Skeletal muscle tissue (tissue), 4 donors: ENCODE data around the gene SETD1A. TPM values are rescaled to one million over a fixed set of nuclear protein-coding genes. Genes with fewer than 3 reads are reported as not detected.
A peak's percentile ranks its signal among the peaks of the same experiment; 100 is the strongest.

Experiments
- H3K27ac ChIP-seq: one replicate; pipeline ENCODE4 v1.7.0; 2013; ENCODE audit warnings: mild to moderate bottlenecking, low read depth, low read length, inconsistent platforms
- H3K27me3 ChIP-seq, 3 donors: one replicate each; pipeline ENCODE4 v1.7.0; 2013; ENCODE audit warnings: low read length in 3 of 3; ENCODE audit not compliant: control insufficient read depth in 3 of 3, insufficient read depth in 3 of 3
- H3K36me3 ChIP-seq, 3 donors: one replicate each; pipeline ENCODE4 v1.7.0; 2013; ENCODE audit warnings: low read length in 3 of 3; ENCODE audit not compliant: control insufficient read depth in 3 of 3, insufficient read depth in 3 of 3
- H3K4me1 ChIP-seq, 3 donors: one replicate each; pipeline ENCODE4 v1.7.0; 2013; ENCODE audit warnings: low read length in 3 of 3, mild to moderate bottlenecking in 3 of 3; ENCODE audit not compliant: control insufficient read depth in 3 of 3, insufficient read depth in 3 of 3
- H3K4me3 ChIP-seq, 3 donors: one replicate each; pipeline ENCODE4 v1.7.0; 2013; ENCODE audit warnings: low read length in 3 of 3
- H3K9ac ChIP-seq, 3 donors: one replicate each; pipeline ENCODE4 v1.7.0; 2013; ENCODE audit warnings: low read length in 3 of 3, mild to moderate bottlenecking in 3 of 3, moderate library complexity in 2 of 3, low read depth in 1 of 3
- H3K9me3 ChIP-seq, 3 donors: one replicate each; pipeline ENCODE4 v1.7.0; 2013; ENCODE audit warnings: low read length in 3 of 3; ENCODE audit not compliant: control insufficient read depth in 3 of 3
- total RNA-seq: library from RNA; depleted of rRNA; stranded (reverse); fragments of >200 nt; gene quantifications from one replicate; pipeline ENCODE4 v1.2.3, GENCODE V29; 2014
- donor health status: Osteomylitis.

Gene SETD1A
- total RNA-seq, 1 donor from 2014 or later = 3.7 TPM

DNA sequence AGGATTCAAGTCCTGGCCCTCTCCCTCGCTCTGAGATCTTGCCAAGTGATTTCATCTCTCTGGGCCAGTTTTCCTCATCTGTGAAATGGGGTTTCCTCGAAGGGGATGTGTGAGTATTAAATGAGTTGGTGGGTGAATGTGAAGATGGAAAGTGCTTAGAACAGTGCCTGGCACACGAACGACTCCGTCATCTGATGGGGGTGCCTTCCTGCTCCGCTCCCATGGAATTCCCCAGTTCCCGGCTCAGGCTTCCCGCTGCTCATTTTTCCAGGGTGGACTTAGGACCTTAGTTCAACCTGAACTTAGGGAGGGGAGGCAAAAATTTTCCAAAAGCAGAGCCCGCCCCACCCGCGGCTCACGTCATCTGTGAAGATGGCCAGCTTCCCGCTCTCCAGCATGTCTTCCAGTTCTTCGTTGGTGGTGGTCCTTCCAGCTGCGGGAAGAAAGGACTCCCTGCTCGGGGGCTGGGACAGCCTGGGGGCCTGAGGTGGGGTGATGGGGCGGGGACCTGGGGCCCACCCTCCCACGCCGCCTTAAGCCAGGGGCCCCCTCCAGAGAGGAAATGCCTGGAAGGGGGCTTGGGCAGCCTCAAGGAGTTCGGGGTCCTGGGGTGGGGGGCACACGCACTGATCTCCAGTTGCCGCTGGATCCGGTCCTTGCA, 38.9 kb downstream of the SETD1A start:
- Histone ChIP-seq H3K36me3 (no peaks in the 10 kb centered on the region), H3K4me1 (peaks cover 4 to 10% (median 7%) of the 10 kb centered on the region in 3 donors), H3K9ac (peak overlapping the region; percentile 43 to 76 (median 47)), H3K4me3 (peak overlapping the region; percentile 55 to 85 (median 77)), H3K9me3 (no peaks in the 10 kb centered on the region), H3K27me3 (peaks cover 0 to 2% (median 0%) of the 10 kb centered on the region in 3 donors), H3K27ac (peak overlapping the region; percentile 74)

DNA sequence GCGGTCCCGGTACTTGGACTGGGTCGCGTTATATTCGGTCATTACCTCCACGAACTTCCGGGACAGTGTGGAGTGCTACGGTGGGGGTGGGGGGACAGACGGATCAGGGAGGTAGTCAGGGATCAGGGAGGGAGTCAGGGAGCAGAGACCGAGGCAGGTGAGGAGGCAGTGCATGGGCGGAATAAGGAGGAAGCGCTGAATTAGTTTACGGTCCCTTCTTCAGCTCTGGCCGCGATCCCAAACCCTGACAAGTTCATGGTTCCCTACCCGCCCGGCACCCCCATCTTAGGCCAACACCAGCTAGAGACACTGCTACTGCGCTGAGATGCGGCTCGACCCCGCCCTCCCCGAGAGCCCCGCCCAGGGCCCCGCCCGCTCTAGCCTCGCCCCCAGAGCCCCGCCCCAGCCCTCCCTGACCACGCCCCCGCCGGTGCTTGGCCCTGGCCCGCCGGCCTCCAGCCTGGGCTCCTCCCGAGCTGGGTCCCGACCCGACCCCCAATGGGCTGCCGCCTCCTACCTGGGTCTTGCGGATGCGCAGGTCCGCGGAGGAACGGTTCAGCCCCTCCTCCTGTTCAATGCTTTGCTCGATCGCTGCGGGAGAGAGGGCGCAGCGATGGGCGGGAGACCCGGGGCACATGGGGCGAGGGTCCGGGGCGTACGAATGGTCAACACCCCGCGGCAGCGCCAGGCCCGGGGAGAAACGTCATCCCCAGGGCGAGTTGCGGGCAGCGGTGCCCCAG, 39.6 kb downstream of the SETD1A start:
- H3K27me3 ChIP-seq = peaks cover 0 to 5% (median 4%) of the 10 kb centered on the region in 3 donors
- H3K9ac ChIP-seq = peak overlapping the region; percentile 47 to 76 (median 65)
- H3K9me3 ChIP-seq = no peaks in the 10 kb centered on the region
- H3K4me1 ChIP-seq = peaks cover 4 to 13% (median 7%) of the 10 kb centered on the region in 3 donors
- H3K36me3 ChIP-seq = no peaks in the 10 kb centered on the region
- peak overlapping the region; percentile 55 to 85 (median 77) for H3K4me3 ChIP-seq
- peak overlapping the region; percentile 74 for H3K27ac ChIP-seq

DNA sequence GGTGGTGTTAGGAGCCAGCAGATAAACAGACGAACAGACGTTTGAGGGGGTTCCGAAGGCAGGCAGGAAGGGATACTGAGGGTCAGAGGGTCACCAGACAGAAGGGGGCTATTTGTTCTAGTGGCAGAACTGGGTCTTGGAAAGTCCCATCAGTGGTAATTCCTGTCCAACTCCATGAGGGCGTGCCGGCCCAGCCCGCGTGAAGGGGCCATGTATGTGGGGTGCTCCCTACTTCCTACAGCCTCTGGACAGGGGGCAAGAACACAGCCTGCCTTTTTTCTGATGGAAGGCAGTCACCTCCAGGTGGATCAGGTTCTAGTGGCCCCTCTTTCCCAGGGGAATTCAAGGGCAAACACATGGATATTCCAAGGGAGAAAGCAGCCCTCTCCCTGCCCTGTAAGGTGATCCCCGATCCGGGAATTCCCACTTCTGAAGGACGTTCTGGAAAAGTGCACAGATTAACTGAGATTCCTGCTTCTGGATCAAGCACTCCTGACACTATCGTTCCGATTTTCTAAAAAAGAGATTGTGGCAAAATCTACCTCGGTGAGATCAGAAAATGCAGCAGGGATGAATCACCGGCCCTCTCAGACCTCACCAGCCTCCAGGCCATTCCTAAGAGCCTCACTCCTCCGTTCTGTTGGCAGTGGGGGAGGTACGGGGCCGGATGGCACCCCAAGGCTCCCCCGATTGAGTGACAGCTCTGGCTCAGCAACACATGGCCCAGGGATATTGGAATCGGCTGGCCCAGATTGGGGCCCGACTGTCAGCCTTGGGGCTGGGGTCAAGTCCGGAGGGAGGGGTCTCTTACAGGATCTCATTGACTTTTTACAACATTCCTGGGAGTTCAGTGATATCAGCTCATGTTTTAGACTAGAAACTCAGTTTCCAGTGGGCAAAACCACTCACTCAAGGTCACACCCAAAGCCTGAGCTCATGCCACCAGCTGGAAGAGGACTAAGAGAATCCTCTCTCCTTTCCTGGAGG, 40.5 kb downstream of the SETD1A start:
- H3K27ac ChIP-seq = peak overlapping the region; percentile 47
- peaks cover 2 to 12% (median 8%) of the 10 kb centered on the region in 3 donors for H3K27me3 ChIP-seq
- peak overlapping the region; percentile 30 to 76 (median 65) for H3K9ac ChIP-seq
- H3K36me3 ChIP-seq = no peaks in the 10 kb centered on the region
- H3K9me3 ChIP-seq = no peaks in the 10 kb centered on the region
- H3K4me1 ChIP-seq = peaks cover 4 to 16% (median 9%) of the 10 kb centered on the region in 3 donors
- peak overlapping the region; percentile 55 to 74 (median 68) for H3K4me3 ChIP-seq

- H3K4me3 ChIP-seq = no peak overlapping the region
- H3K27ac ChIP-seq = peak overlapping the region; percentile 47
- H3K9ac ChIP-seq = no peak overlapping the region
- peaks cover 4 to 16% (median 10%) of the 10 kb centered on the region in 3 donors for H3K4me1 ChIP-seq
- H3K36me3 ChIP-seq = no peaks in the 10 kb centered on the region
- H3K9me3 ChIP-seq = no peaks in the 10 kb centered on the region
- peaks cover 2 to 12% (median 8%) of the 10 kb centered on the region in 3 donors for H3K27me3 ChIP-seq
Observed at GRCh38 chr16:30998852-30999761, 41.6 kb downstream of the SETD1A start.

DNA sequence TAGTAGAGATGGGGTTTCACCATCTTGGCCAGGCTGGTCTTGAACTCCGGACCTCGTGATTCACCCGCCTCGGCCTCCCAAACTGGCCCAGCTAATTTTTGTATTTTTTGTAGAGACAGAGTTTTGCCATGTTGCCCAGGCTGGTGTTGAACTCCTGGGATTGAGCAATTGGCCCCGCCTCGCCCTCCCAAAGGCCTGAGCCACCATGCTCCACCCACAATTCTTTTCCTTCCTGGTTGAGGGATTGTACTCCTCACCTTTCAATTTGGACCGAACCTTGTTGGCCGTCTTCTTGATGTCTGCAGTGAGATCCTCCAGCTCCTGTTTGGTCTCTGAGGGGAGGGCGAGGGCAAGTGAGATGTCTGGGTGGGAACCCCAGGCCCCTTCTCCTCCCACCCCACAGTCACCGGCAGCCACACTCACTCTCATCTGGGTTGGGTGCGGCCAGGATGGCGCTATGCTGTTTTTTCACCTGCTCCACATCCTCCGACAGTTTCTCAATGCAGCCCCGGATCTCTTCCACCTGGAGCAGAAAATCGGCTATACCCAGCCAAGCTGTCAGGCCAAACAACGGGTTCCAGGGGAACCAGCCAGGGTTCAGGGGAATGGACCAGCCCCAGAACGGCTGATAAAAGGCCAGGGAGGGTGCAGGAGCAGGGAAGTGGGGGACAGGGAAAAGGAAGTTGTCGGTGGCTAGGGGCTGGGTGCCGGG, 43.3 kb downstream of the SETD1A start:
- Histone ChIP-seq H3K27me3 (peaks cover 6 to 12% (median 8%) of the 10 kb centered on the region in 3 donors), H3K27ac (no peak overlapping the region), H3K9me3 (no peaks in the 10 kb centered on the region), H3K4me1 (peaks cover 4 to 16% (median 10%) of the 10 kb centered on the region in 3 donors), H3K4me3 (no peak overlapping the region), H3K9ac (no peak overlapping the region), H3K36me3 (no peaks in the 10 kb centered on the region)

DNA sequence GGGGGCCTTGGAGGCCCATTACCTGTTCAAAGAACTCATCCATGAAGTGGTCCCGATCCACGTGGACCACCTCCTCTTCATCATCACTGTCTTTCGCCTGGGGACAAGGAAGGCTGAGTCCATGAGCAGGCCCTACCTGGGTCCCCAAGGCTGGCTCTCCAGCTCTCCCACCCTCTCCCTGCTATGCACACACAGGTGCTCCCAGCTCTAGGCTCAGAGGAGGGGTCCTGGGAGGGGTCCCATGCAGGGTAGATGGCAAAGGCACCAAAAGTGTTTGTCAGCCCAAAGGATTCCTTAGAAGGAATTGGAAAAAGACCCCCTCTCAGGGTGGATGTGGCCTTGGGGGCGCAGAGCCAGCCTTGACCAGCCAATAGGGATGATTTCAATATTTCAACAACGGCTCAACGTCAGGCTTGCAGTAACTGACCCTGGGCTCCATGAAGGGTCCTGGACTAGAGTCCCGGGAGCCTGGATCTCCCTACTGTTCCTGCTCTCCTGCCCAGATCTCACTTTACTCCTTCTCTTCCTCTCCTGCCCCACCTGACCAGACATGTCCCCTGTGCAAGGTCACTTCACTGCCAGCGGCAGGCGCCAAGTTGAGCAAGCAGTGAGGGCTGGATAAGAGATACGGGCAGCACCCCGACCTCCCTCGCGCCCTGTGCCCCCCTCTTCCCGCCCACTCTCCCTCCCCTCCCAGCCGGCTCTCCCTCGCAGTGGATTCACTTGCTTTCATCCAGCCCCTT, 44.1 kb downstream of the SETD1A start:
- no peaks in the 10 kb centered on the region for H3K36me3 ChIP-seq
- H3K27me3 ChIP-seq = peaks cover 6 to 17% (median 8%) of the 10 kb centered on the region in 3 donors
- no peak overlapping the region for H3K9ac ChIP-seq
- no peaks in the 10 kb centered on the region for H3K9me3 ChIP-seq
- H3K27ac ChIP-seq = no peak overlapping the region
- H3K4me3 ChIP-seq = no peak overlapping the region
- peaks cover 4 to 16% (median 10%) of the 10 kb centered on the region in 3 donors for H3K4me1 ChIP-seq

GRCh38 chr16:31002250-31002700, 44.7 kb downstream of the SETD1A start:
- no peak overlapping the region for H3K9ac ChIP-seq
- H3K27ac ChIP-seq = peak overlapping the region; percentile 12
- H3K27me3 ChIP-seq = peaks cover 8 to 22% (median 9%) of the 10 kb centered on the region in 3 donors

DNA sequence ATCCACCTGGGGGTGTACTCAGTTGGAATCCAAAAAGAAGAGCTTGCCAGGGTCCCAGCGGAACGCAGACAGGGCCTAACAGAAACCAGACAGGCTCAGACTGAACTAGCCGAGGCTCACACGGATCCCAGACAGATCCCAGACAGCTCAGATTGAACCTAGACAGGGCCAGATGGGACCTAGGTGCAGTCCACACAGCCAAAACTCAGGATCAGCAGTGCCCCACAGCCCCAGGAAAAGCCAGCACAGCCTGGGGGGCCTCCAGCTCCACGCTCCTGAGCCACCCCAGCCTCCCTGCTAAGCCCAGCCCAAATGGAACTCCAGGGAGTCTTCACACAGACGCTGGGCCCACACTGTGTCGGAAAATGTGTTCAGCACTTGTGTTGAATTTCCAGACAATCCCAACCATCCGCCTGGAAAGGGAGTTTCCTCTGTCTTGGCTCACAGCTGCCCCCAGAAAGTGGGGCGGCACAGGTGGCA, 45.3 kb downstream of the SETD1A start:
- H3K4me1 ChIP-seq = peaks cover 0 to 6% (median 4%) of the 10 kb centered on the region in 3 donors
- no peak overlapping the region for H3K9ac ChIP-seq
- peak overlapping the region; percentile 19 for H3K27ac ChIP-seq
- no peaks in the 10 kb centered on the region for H3K36me3 ChIP-seq
- no peak overlapping the region for H3K4me3 ChIP-seq
- H3K27me3 ChIP-seq = peaks cover 11 to 28% (median 14%) of the 10 kb centered on the region in 3 donors
- no peaks in the 10 kb centered on the region for H3K9me3 ChIP-seq

More at GRCh38 chr16:31002250-31002700, 44.7 kb downstream of the SETD1A start:
- Histone ChIP-seq H3K4me1 (peaks cover 4 to 12% (median 10%) of the 10 kb centered on the region in 3 donors), H3K9me3 (no peaks in the 10 kb centered on the region), H3K36me3 (no peaks in the 10 kb centered on the region), H3K4me3 (no peak overlapping the region)
